ENCODE measurements around the gene WDFY2.

- TF ChIP-seq CTCF (conservative IDR thresholded peaks at IDR 0.05; ENCODE audit: low read depth, low read length) (no peak), EZH2 (IDR thresholded peaks at IDR 0.05; ENCODE audit: borderline replicate concordance, low read depth, low read length, poor library complexity, severe bottlenecking) (no peak)
These were observed 96.9 kb downstream of the WDFY2 start for GRCh38 chr13:51681037-51681678.
